ENCODE results near the gene MAML2. TPM values are rescaled to one million over a fixed set of nuclear protein-coding genes. Genes with fewer than 3 reads are reported as not detected.

MAML2 gene
- total and polyA plus RNA-seq, 2 of the 8 experiments (the other 6 are each of a cell fraction or from before 2014, with no cell fraction given): 3.8 to 6.6 TPM

DNA sequence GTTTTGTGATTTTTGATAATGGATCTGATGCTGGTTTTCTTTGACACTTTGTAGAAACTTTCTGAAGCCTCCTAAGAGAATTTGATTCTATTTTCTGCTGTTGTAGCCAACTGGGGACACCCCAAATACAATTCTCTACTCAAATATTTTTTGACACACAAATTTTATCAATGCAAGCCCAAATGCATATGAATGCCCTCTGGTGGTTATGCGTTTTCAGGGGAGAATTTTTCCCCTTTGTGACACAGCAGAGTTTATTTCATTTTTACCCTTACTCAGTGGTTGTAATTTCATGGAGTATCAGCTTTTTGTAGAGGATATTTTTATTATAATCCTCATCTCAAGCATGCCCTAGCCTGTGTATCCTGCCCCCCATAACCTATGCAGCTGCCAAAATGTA, 374.4 kb downstream of the MAML2 start (continued):
- TF ChIP-seq CHD7 (IDR thresholded peaks at IDR 0.05; ENCODE audit: insufficient replicate concordance, low read length): no peak
- no peak for TF ChIP-seq POLR2A (IDR thresholded peaks at IDR 0.05; ENCODE audit: control extremely low read depth in 1 of 2, low read depth in 2 of 2, low read length in 2 of 2)
- TF ChIP-seq POLR2AphosphoS5 (IDR thresholded peaks at IDR 0.05; ENCODE audit: low read depth, low read length): no peak
- no peak for TF ChIP-seq GTF2F1 (IDR thresholded peaks at IDR 0.05; ENCODE audit: borderline replicate concordance, low read depth, low read length)
- TF ChIP-seq YY1 (IDR thresholded peaks at IDR 0.05; ENCODE audit: low read depth, low read length): no peak
- no peak for TF ChIP-seq SP2 (IDR thresholded peaks at IDR 0.05; ENCODE audit: low read length)
- TF ChIP-seq FOSL1 (IDR thresholded peaks at IDR 0.05; ENCODE audit: insufficient read depth, low read depth, low read length): no peak
- TF ChIP-seq MAFK (IDR thresholded peaks at IDR 0.05; ENCODE audit: low read depth, low read length): no peak
- no peak for TF ChIP-seq KDM5A (IDR thresholded peaks at IDR 0.05; ENCODE audit: low read length)
- no peak for TF ChIP-seq CHD2 (IDR thresholded peaks at IDR 0.05; ENCODE audit: low read length)
- no peak for TF ChIP-seq JUN (IDR thresholded peaks at IDR 0.05; ENCODE audit: low read depth, low read length)
- no peak for TF ChIP-seq HDAC2 (IDR thresholded peaks at IDR 0.05; ENCODE audit: borderline replicate concordance in 1 of 2, low read depth in 2 of 2, low read length in 2 of 2)
